IMR-90 (cell line): Measurements from ENCODE around the gene ADCY4. TPM values are rescaled to one million over a fixed set of nuclear protein-coding genes. Genes with fewer than 3 reads are reported as not detected.

Experiments
- ATAC-seq: fragments of 200-7000 bp; cut with Tn5 transposase; 2 replicates; pipeline ENCODE4 v1.9.1; 2020; ENCODE audit warnings: low read depth, mild to moderate bottlenecking, moderate library complexity
- BruUV-seq: library from RNA; stranded (reverse); fragments of 400-500 nt; replicated peaks from 2 replicates; lab custom pipeline; 2021; lab: Mats Ljungman, UMichigan
- CTCF ChIA-PET: fragments of 300-600 bp; formaldehyde crosslinking; extraction: SDS; loops from one replicate; lab custom pipeline; 2021; ENCODE audit warnings: antibody characterized with exemption; lab: Yijun Ruan, JAX
- POLR2A ChIA-PET: fragments of 300-600 bp; sonication (Branson Sonifier 250); formaldehyde crosslinking; loops from one replicate; lab custom pipeline; 2022; ENCODE audit warnings: antibody characterized with exemption; ENCODE audit not compliant: unreplicated experiment; lab: Charles Lee
- DNase-seq: peaks from one replicate; pipeline ENCODE4 v3.0.0; 2013
- H2AFZ ChIP-seq: replicated peaks from 2 replicates; pipeline ENCODE3; 2013; ENCODE audit warnings: low read length, mild to moderate bottlenecking; ENCODE audit not compliant: poor library complexity
- H2AK5ac ChIP-seq: 2 replicates; pipeline ENCODE4 v1.6.1; 2013; ENCODE audit warnings: low read depth, low read length, inconsistent platforms
- H2AK9ac ChIP-seq: replicated peaks from 2 replicates; pipeline ENCODE3; 2013; ENCODE audit warnings: mild to moderate bottlenecking, low read depth, low read length, moderate library complexity; ENCODE audit not compliant: poor library complexity
- H2BK120ac ChIP-seq: 2 replicates; pipeline ENCODE4 v1.6.1; 2013; ENCODE audit warnings: low read depth, low read length, inconsistent platforms
- H2BK15ac ChIP-seq: 3 replicates; pipeline ENCODE4 v1.6.1; 2013; ENCODE audit warnings: low read depth, low read length, inconsistent platforms
- H2BK20ac ChIP-seq: 2 replicates; pipeline ENCODE4 v1.6.1; 2013; ENCODE audit warnings: low read depth, mild to moderate bottlenecking, inconsistent platforms, low read length, moderate library complexity
- H2BK5ac ChIP-seq: 2 replicates; pipeline ENCODE4 v1.6.1; 2013; ENCODE audit warnings: mild to moderate bottlenecking, low read depth, low read length, inconsistent platforms; ENCODE audit not compliant: poor library complexity, severe bottlenecking
- H3K14ac ChIP-seq: replicated peaks from 2 replicates; pipeline ENCODE4 v1.6.1; 2013; ENCODE audit warnings: low read depth, low read length, inconsistent platforms
- H3K18ac ChIP-seq: 2 replicates; pipeline ENCODE4 v1.6.1; 2013; ENCODE audit warnings: low read depth, low read length, control low read depth
- H3K23ac ChIP-seq: 2 replicates; pipeline ENCODE4 v1.6.1; 2013; ENCODE audit warnings: low read depth, low read length, inconsistent platforms
- H3K27ac ChIP-seq: 2 replicates; pipeline ENCODE4 v1.5.1; 2013; ENCODE audit warnings: mild to moderate bottlenecking, control low read depth, low read length; ENCODE audit not compliant: insufficient read depth
- H3K27me3 ChIP-seq: 2 replicates; pipeline ENCODE4 v1.6.1; 2013; ENCODE audit warnings: low read length; ENCODE audit not compliant: control insufficient read depth, insufficient read depth
- H3K36me3 ChIP-seq: 2 replicates; pipeline ENCODE4 v1.6.1; 2013; ENCODE audit warnings: low read length, mixed read lengths; ENCODE audit not compliant: control insufficient read depth, insufficient read depth
- H3K4ac ChIP-seq: 2 replicates; pipeline ENCODE4 v1.6.1; 2013; ENCODE audit warnings: low read depth, low read length, inconsistent platforms
- H3K4me1 ChIP-seq: 2 replicates; pipeline ENCODE4 v1.6.1; 2013; ENCODE audit warnings: low read length, mixed read lengths; ENCODE audit not compliant: control insufficient read depth, insufficient read depth
- H3K4me2 ChIP-seq: 2 replicates; pipeline ENCODE4 v1.6.1; 2013; ENCODE audit warnings: low read depth, mild to moderate bottlenecking, control low read depth, low read length, moderate library complexity
- H3K4me3 ChIP-seq: 2 replicates; pipeline ENCODE4 v1.5.1; 2013; ENCODE audit warnings: low read depth, mild to moderate bottlenecking, control low read depth, low read length, moderate library complexity; ENCODE audit not compliant: insufficient read depth
- H3K56ac ChIP-seq: 2 replicates; pipeline ENCODE4 v1.6.1; 2013; ENCODE audit warnings: low read length, inconsistent platforms; ENCODE audit not compliant: insufficient read depth; ENCODE audit errors: extremely low read depth
- H3K79me1 ChIP-seq, 2 experiments: 2 replicates each; pipeline ENCODE4 v1.6.1; 2013; ENCODE audit warnings: low read length in 2 of 2, inconsistent platforms in 1 of 2, low read depth in 1 of 2
- H3K9ac ChIP-seq: 2 replicates; pipeline ENCODE4 v1.6.1; 2013; ENCODE audit warnings: low read depth, low read length, control low read depth
- H3K9me1 ChIP-seq: 2 replicates; pipeline ENCODE4 v1.6.1; 2013; ENCODE audit warnings: low read length, inconsistent platforms; ENCODE audit not compliant: insufficient read depth
- H3K9me3 ChIP-seq: 2 replicates; pipeline ENCODE4 v1.6.1; 2013; ENCODE audit warnings: low read length; ENCODE audit not compliant: control insufficient read depth, insufficient read depth
- H4K20me1 ChIP-seq: 2 replicates; pipeline ENCODE4 v1.6.1; 2013; ENCODE audit warnings: low read length, inconsistent platforms; ENCODE audit not compliant: insufficient read depth
- H4K5ac ChIP-seq: 2 replicates; pipeline ENCODE4 v1.6.1; 2013; ENCODE audit warnings: mild to moderate bottlenecking, low read depth, low read length, control low read depth
- H4K8ac ChIP-seq, 2 experiments: 2 replicates each; pipeline ENCODE4 v1.6.1; 2013; ENCODE audit warnings: low read depth in 2 of 2, low read length in 2 of 2, control low read depth in 1 of 2, inconsistent platforms in 1 of 2
- H4K91ac ChIP-seq: 2 replicates; pipeline ENCODE4 v1.6.1; 2013; ENCODE audit warnings: low read depth, low read length, inconsistent platforms; ENCODE audit not compliant: insufficient read depth
- CEBPB ChIP-seq: IDR thresholded peaks from 2 replicates; pipeline ENCODE4 v1.6.1; 2012; ENCODE audit warnings: low read depth, low read length, improper control_type of control experiment
- CHD1 ChIP-seq: IDR thresholded peaks from 2 replicates; pipeline ENCODE4 v1.6.1; 2012; ENCODE audit warnings: low read depth, low read length, improper control_type of control experiment
- CTCF ChIP-seq: conservative IDR thresholded peaks from 2 replicates; pipeline ENCODE4 v1.5.1; 2012; ENCODE audit warnings: mild to moderate bottlenecking, low read depth, low read length, improper control_type of control experiment
- ELK1 ChIP-seq: fragments of 150-350 bp; IDR thresholded peaks from 2 replicates; pipeline ENCODE4 v1.6.1; 2016; ENCODE audit warnings: low read depth, mild to moderate bottlenecking, low read length, moderate library complexity, borderline replicate concordance
- FOS ChIP-seq: fragments of 150-350 bp; IDR thresholded peaks from 2 replicates; pipeline ENCODE4 v1.6.1; 2016; ENCODE audit warnings: low read depth, low read length
- MAFK ChIP-seq: IDR thresholded peaks from 2 replicates; pipeline ENCODE4 v1.6.1; 2012; ENCODE audit warnings: low read depth, low read length, improper control_type of control experiment
- MAZ ChIP-seq: IDR thresholded peaks from 2 replicates; pipeline ENCODE4 v1.6.1; 2012; ENCODE audit warnings: low read depth, mild to moderate bottlenecking, low read length, improper control_type of control experiment, moderate library complexity, borderline replicate concordance
- POLR2A ChIP-seq: IDR thresholded peaks from 2 replicates; pipeline ENCODE4 v1.6.1; 2012; ENCODE audit warnings: mild to moderate bottlenecking, low read depth, low read length
- RFX5 ChIP-seq: IDR thresholded peaks from 2 replicates; pipeline ENCODE4 v1.8.0; 2012; ENCODE audit warnings: low read depth, mild to moderate bottlenecking, low read length, moderate library complexity
- USF2 ChIP-seq: fragments of 150-350 bp; IDR thresholded peaks from 2 replicates; pipeline ENCODE4 v1.6.1; 2017; ENCODE audit warnings: mild to moderate bottlenecking, antibody characterized with exemption, low read length, low read depth
- WGBS, 2 experiments: methylation state at CpG; one replicate each; pipeline versions ENCODE4 v1.1.5 to v1.1.7; 2013; ENCODE audit warnings: missing lambda C conversion rate in 2 of 2; ENCODE audit not compliant: insufficient read length in 1 of 2; ENCODE audit errors: extremely low coverage in 2 of 2; 5-methylcytosine and 5-hydroxymethylcytosine counted together
- dilution Hi-C: fragments of 300-500 bp; cut with HindIII; formaldehyde crosslinking; loops from one replicate; pipeline ENCODE4 v1.14.3; 2018; ENCODE audit warnings: low sequenced_read_pairs; ENCODE audit not compliant: unreplicated experiment
- in situ Hi-C: fragments of 300-500 bp; cut with MboI; formaldehyde crosslinking; loops from 3 replicates; pipeline ENCODE4 v1.14.3; 2019; ENCODE audit warnings: low sequenced_read_pairs, inconsistent platforms, mixed read lengths
- intact Hi-C: fragments of 100-400 bp; cut with micrococcal nuclease; formaldehyde crosslinking; loops from 2 replicates; pipeline ENCODE4 v1.10.0; 2022
- polyA plus RNA-seq, 3 experiments: library from polyadenylated mRNA; depleted of rRNA; stranded (reverse); fragments of >200 nt; gene quantifications; 2 replicates each; pipeline ENCODE4 v1.2.3, GENCODE V29; 2012; ENCODE audit warnings: low replicate concordance in 1 of 3
- total RNA-seq: library from RNA; depleted of rRNA; stranded (reverse); fragments of >200 nt; gene quantifications from 2 replicates; pipeline ENCODE4 v1.2.3, GENCODE V29; 2012

ADCY4 gene
- total and polyA plus RNA-seq, 2 of the 4 experiments (the other 2 are of a cell fraction): not detected

- H3K27me3 ChIP-seq: peaks cover 33% of the 10 kb centered on the region
- no peaks in the 10 kb centered on the region; the same call in 1 of the 2 replicates for H4K20me1 ChIP-seq
- no peak overlapping the region for H3K18ac ChIP-seq
- intact Hi-C loops (no loop called here), in situ Hi-C loops (no loop called here), dilution Hi-C loops (no loop called here)
- no peak overlapping the region for H2BK20ac ChIP-seq
- H3K4me1 ChIP-seq: peaks cover 7% of the 10 kb centered on the region; the same call in 1 of the 2 replicates
- H3K9me1 ChIP-seq: peaks cover 9% of the 10 kb centered on the region
- no peaks in the 10 kb centered on the region for H3K9me3 ChIP-seq
- no peak overlapping the region for H3K4ac ChIP-seq
- no peak overlapping the region for H2BK15ac ChIP-seq
- H2AK5ac ChIP-seq: no peak overlapping the region
- ChIA-PET POLR2A (no interaction called here), CTCF (interaction anchor here (0.6 kb wide), 1 partner anchor 69 kb away, joined by 4 read pairs; no protein-coding TSS in a partner anchor)
- H4K5ac ChIP-seq: no peak overlapping the region
- H2BK5ac ChIP-seq: no peak overlapping the region
- TF ChIP-seq FOS (no peak), USF2 (no peak), POLR2A (no peak), CHD1 (no peak), CEBPB (no peak), CTCF (no peak), MAZ (no peak), ELK1 (no peak), RFX5 (no peak), MAFK (no peak)
- ATAC-seq (no peak), DNase-seq (no peak)
- H2AFZ ChIP-seq: no peak overlapping the region
- no peak overlapping the region for H4K91ac ChIP-seq
- no peaks in the 10 kb centered on the region for H3K36me3 ChIP-seq
- H3K9ac ChIP-seq: no peak overlapping the region
- H3K23ac ChIP-seq: no peak overlapping the region
- no TSS peak for BruUV-seq
- no peak overlapping the region for H3K56ac ChIP-seq
- H3K14ac ChIP-seq: no peak overlapping the region
- no peak overlapping the region for H4K8ac ChIP-seq
- no peak overlapping the region for H3K27ac ChIP-seq
- H2AK9ac ChIP-seq: no peak overlapping the region
- WGBS, 2 experiments: 82% methylated on average over 3 of the region's 10 CpGs; no CpG with 5 or more reads in 1 of the 2 experiments
- no peak overlapping the region for H2BK120ac ChIP-seq
- no peaks in the 10 kb centered on the region for H3K79me1 ChIP-seq
- no peak overlapping the region for H3K4me3 ChIP-seq
- no peak overlapping the region for H3K4me2 ChIP-seq
Measured at GRCh38 chr14:24315243-24315806, 19.5 kb downstream of the ADCY4 start.
